HEK293 (cell line): Measurements from ENCODE around the gene DNAJB2.

Experiments used
- FEZF1 ChIP-seq: fragments of 450-650 bp; formaldehyde crosslinking; IDR thresholded peaks from 2 replicates; pipeline ENCODE4 v1.5.1; 2016; ENCODE audit warnings: missing biosample characterization, missing genetic modification characterization
- GLI4 ChIP-seq: fragments of 450-650 bp; formaldehyde crosslinking; IDR thresholded peaks from 2 replicates; pipeline ENCODE4 v1.5.1; 2016; ENCODE audit warnings: missing biosample characterization, missing genetic modification characterization
- OSR2 ChIP-seq: fragments of 450-650 bp; formaldehyde crosslinking; IDR thresholded peaks from 2 replicates; pipeline ENCODE4 v1.5.1; 2016; ENCODE audit warnings: missing biosample characterization, missing genetic modification characterization
- ZEB2 ChIP-seq: fragments of 450-650 bp; formaldehyde crosslinking; IDR thresholded peaks from 2 replicates; pipeline ENCODE4 v1.5.1; 2016; ENCODE audit warnings: missing biosample characterization, missing genetic modification characterization
- ZFHX2 ChIP-seq: fragments of 450-650 bp; formaldehyde crosslinking; conservative IDR thresholded peaks from 2 replicates; pipeline ENCODE4 v1.5.1; 2016; ENCODE audit warnings: missing biosample characterization, missing genetic modification characterization
- ZFP37 ChIP-seq: fragments of 450-650 bp; formaldehyde crosslinking; IDR thresholded peaks from 2 replicates; pipeline ENCODE4 v1.5.1; 2016; ENCODE audit warnings: missing biosample characterization, missing genetic modification characterization
- ZNF302 ChIP-seq: fragments of 450-650 bp; formaldehyde crosslinking; IDR thresholded peaks from 2 replicates; pipeline ENCODE4 v1.5.1; 2016; ENCODE audit warnings: missing biosample characterization, missing genetic modification characterization, low read depth
- ZNF335 ChIP-seq: fragments of 450-650 bp; formaldehyde crosslinking; conservative IDR thresholded peaks from 2 replicates; pipeline ENCODE4 v1.5.1; 2016; ENCODE audit warnings: missing biosample characterization, missing genetic modification characterization
- ZNF394 ChIP-seq: fragments of 450-650 bp; formaldehyde crosslinking; IDR thresholded peaks from 2 replicates; pipeline ENCODE4 v1.5.1; 2016; ENCODE audit warnings: missing biosample characterization, missing genetic modification characterization, mild to moderate bottlenecking, moderate library complexity, borderline replicate concordance
- ZNF423 ChIP-seq: fragments of 450-650 bp; formaldehyde crosslinking; IDR thresholded peaks from 2 replicates; pipeline ENCODE4 v1.5.1; 2016; ENCODE audit warnings: missing biosample characterization, missing genetic modification characterization
- ZNF600 ChIP-seq: fragments of 450-650 bp; formaldehyde crosslinking; IDR thresholded peaks from 2 replicates; pipeline ENCODE4 v1.5.1; 2016; ENCODE audit warnings: missing biosample characterization, missing genetic modification characterization
- ZNF624 ChIP-seq: fragments of 450-650 bp; formaldehyde crosslinking; IDR thresholded peaks from 2 replicates; pipeline ENCODE4 v1.5.1; 2017; ENCODE audit warnings: missing biosample characterization, missing genetic modification characterization
- ZSCAN16 ChIP-seq: fragments of 450-650 bp; formaldehyde crosslinking; IDR thresholded peaks from 2 replicates; pipeline ENCODE4 v1.5.1; 2016; ENCODE audit warnings: missing biosample characterization, missing genetic modification characterization
- TF ChIP-seq, protein P1 (sequence below): fragments of 450-650 bp; formaldehyde crosslinking; IDR thresholded peaks from 2 replicates; pipeline ENCODE4 v1.5.1; 2016; ENCODE audit warnings: missing biosample characterization, missing genetic modification characterization
- TF ChIP-seq, protein P2 (sequence below): fragments of 450-650 bp; formaldehyde crosslinking; IDR thresholded peaks from 2 replicates; pipeline ENCODE4 v1.5.1; 2016; ENCODE audit warnings: missing biosample characterization, missing genetic modification characterization
- TF ChIP-seq, protein P3 (sequence below): fragments of 450-650 bp; formaldehyde crosslinking; IDR thresholded peaks from 2 replicates; pipeline ENCODE4 v1.5.1; 2017; ENCODE audit warnings: missing biosample characterization, missing genetic modification characterization
- TF ChIP-seq, protein P4 (sequence below): fragments of 450-650 bp; formaldehyde crosslinking; IDR thresholded peaks from 2 replicates; pipeline ENCODE4 v1.5.1; 2016; ENCODE audit warnings: missing biosample characterization, missing genetic modification characterization
- TF ChIP-seq, protein P5 (sequence below): fragments of 450-650 bp; formaldehyde crosslinking; IDR thresholded peaks from 2 replicates; pipeline ENCODE4 v1.5.1; 2017; ENCODE audit warnings: missing biosample characterization, missing genetic modification characterization

DNAJB2 gene

DNA sequence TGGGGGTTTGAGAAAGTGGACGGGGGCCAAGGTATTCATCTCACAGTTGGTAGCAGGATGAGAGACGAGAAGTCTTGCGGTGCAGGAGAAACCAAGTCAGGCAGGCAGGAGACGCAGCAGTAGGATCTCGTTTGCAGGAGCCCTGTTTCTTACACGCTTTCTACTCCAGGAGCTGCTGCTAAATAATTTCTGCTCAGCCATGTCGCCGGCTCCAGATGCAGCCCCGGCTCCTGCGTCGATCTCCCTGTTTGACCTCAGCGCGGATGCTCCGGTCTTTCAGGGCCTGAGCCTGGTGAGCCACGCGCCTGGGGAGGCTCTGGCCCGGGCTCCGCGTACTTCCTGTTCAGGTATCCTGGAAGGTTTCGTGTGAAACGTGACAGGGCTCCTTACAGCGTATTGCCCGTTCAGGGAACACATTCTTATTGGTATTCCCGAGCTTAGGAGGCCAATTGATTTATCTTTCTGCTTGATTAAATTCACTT lies 49.1 kb upstream of the DNAJB2 start (continued):
- no peak for TF ChIP-seq ZSCAN16 (tag by site-specific recombination)
- TF ChIP-seq ZNF335 (tag by site-specific recombination) = peak; percentile 83
- TF ChIP-seq ZNF624 (tag by site-specific recombination) = no peak
- TF ChIP-seq ZFHX2 (tag by site-specific recombination) = no peak; the same call in 1 of the 2 replicates
- peak; percentile 52; the same call in 1 of the 2 replicates for TF ChIP-seq ZFP37 (tag by site-specific recombination)
- no peak for TF ChIP-seq GLI4 (tag by site-specific recombination)
- TF ChIP-seq ZEB2 (tag by site-specific recombination) = 0 out of 2 replicates have a peak, but pooled peaks have one; percentile 11
- TF ChIP-seq, protein P1, sequence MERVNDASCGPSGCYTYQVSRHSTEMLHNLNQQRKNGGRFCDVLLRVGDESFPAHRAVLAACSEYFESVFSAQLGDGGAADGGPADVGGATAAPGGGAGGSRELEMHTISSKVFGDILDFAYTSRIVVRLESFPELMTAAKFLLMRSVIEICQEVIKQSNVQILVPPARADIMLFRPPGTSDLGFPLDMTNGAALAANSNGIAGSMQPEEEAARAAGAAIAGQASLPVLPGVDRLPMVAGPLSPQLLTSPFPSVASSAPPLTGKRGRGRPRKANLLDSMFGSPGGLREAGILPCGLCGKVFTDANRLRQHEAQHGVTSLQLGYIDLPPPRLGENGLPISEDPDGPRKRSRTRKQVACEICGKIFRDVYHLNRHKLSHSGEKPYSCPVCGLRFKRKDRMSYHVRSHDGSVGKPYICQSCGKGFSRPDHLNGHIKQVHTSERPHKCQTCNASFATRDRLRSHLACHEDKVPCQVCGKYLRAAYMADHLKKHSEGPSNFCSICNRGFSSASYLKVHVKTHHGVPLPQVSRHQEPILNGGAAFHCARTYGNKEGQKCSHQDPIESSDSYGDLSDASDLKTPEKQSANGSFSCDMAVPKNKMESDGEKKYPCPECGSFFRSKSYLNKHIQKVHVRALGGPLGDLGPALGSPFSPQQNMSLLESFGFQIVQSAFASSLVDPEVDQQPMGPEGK (tag by site-specific recombination) = 0 out of 2 replicates have a peak, but pooled peaks have one; percentile 13
- no peak for TF ChIP-seq ZNF394 (tag by site-specific recombination)
- TF ChIP-seq ZNF600 = 0 out of 2 replicates have a peak, but pooled peaks have one; percentile 11
- no peak for TF ChIP-seq FEZF1
- TF ChIP-seq, protein P2, sequence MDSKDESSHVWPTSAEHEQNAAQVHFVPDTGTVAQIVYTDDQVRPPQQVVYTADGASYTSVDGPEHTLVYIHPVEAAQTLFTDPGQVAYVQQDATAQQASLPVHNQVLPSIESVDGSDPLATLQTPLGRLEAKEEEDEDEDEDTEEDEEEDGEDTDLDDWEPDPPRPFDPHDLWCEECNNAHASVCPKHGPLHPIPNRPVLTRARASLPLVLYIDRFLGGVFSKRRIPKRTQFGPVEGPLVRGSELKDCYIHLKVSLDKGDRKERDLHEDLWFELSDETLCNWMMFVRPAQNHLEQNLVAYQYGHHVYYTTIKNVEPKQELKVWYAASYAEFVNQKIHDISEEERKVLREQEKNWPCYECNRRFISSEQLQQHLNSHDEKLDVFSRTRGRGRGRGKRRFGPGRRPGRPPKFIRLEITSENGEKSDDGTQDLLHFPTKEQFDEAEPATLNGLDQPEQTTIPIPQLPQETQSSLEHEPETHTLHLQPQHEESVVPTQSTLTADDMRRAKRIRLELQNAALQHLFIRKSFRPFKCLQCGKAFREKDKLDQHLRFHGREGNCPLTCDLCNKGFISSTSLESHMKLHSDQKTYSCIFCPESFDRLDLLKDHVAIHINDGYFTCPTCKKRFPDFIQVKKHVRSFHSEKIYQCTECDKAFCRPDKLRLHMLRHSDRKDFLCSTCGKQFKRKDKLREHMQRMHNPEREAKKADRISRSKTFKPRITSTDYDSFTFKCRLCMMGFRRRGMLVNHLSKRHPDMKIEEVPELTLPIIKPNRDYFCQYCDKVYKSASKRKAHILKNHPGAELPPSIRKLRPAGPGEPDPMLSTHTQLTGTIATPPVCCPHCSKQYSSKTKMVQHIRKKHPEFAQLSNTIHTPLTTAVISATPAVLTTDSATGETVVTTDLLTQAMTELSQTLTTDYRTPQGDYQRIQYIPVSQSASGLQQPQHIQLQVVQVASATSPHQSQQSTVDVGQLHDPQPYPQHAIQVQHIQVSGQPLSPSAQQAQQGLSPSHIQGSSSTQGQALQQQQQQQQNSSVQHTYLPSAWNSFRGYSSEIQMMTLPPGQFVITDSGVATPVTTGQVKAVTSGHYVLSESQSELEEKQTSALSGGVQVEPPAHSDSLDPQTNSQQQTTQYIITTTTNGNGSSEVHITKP (tag by site-specific recombination) = peak; percentile 90
- no peak for TF ChIP-seq ZNF302 (tag by site-specific recombination)
- no peak for TF ChIP-seq ZNF423 (tag by site-specific recombination)
- TF ChIP-seq, protein P3, sequence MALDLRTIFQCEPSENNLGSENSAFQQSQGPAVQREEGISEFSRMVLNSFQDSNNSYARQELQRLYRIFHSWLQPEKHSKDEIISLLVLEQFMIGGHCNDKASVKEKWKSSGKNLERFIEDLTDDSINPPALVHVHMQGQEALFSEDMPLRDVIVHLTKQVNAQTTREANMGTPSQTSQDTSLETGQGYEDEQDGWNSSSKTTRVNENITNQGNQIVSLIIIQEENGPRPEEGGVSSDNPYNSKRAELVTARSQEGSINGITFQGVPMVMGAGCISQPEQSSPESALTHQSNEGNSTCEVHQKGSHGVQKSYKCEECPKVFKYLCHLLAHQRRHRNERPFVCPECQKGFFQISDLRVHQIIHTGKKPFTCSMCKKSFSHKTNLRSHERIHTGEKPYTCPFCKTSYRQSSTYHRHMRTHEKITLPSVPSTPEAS (tag by site-specific recombination) = no peak
- TF ChIP-seq, protein P4, sequence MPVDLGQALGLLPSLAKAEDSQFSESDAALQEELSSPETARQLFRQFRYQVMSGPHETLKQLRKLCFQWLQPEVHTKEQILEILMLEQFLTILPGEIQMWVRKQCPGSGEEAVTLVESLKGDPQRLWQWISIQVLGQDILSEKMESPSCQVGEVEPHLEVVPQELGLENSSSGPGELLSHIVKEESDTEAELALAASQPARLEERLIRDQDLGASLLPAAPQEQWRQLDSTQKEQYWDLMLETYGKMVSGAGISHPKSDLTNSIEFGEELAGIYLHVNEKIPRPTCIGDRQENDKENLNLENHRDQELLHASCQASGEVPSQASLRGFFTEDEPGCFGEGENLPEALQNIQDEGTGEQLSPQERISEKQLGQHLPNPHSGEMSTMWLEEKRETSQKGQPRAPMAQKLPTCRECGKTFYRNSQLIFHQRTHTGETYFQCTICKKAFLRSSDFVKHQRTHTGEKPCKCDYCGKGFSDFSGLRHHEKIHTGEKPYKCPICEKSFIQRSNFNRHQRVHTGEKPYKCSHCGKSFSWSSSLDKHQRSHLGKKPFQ (tag by site-specific recombination) = no peak
- TF ChIP-seq OSR2 (tag by site-specific recombination) = no peak
- TF ChIP-seq, protein P5, sequence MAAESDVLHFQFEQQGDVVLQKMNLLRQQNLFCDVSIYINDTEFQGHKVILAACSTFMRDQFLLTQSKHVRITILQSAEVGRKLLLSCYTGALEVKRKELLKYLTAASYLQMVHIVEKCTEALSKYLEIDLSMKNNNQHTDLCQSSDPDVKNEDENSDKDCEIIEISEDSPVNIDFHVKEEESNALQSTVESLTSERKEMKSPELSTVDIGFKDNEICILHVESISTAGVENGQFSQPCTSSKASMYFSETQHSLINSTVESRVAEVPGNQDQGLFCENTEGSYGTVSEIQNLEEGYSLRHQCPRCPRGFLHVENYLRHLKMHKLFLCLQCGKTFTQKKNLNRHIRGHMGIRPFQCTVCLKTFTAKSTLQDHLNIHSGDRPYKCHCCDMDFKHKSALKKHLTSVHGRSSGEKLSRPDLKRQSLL = 0 out of 2 replicates have a peak, but pooled peaks have one; percentile 35
